Activated CD8-positive, alpha-beta memory T cell treated with anti-CD3 and anti-CD28 coated beads for 36 hours (primary cell): ENCODE data around the gene CSTPP1. TPM values are rescaled to one million over a fixed set of nuclear protein-coding genes. Genes with fewer than 3 reads are reported as not detected.
"Not testable (repeated sequence)": the region's sequence is repeated elsewhere in the genome, so short reads cannot be mapped to it uniquely, and the experiment has no call there.

Source experiments
- CTCF ChIA-PET: fragments of 350-600 bp; sonication (Branson Sonifier 250); formaldehyde crosslinking; loops from one replicate; lab custom pipeline; 2021; ENCODE audit warnings: antibody characterized with exemption; lab: Charles Lee
- POLR2A ChIA-PET: fragments of 350-600 bp; sonication (Branson Sonifier 250); formaldehyde crosslinking; loops from one replicate; lab custom pipeline; 2021; ENCODE audit warnings: antibody characterized with exemption; lab: Charles Lee
- total RNA-seq, 2 experiments: library from RNA; stranded (reverse); gene quantifications; one replicate each; pipeline ENCODE4 v1.2.3, GENCODE V29; 2021

CSTPP1 gene
- total RNA-seq, 2 experiments from 2014 or later: 15.7 to 16.0 TPM

DNA sequence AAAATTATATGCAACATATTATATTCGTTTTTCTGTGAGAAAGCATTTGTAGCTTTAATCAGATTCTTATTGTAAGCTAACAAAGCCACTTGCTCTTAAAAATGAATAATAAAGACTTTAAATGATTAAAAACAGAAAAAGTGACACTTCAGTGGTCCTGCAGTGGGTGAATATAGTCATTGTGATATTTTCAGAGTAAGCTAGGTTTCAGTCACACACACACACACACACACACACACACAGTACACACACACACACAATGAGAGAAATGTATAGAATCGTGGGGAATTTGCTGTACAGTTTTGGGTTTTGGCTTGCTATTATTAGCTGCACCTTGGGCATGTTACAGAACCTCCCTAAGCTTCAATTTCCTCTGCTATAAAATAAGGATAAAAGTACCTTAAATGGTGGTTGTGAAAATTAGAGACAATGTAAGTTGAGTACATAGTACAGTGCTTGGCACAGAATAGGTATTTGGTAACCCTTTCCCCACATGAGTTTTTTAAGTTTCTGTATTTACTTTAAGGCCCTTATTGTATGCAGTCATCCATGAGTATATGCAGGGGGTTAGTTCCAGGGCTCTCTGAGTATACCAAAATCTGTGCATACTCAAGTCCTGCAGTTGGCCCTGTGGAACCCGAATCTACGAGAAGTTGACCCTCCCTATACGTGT lies 39.8 kb downstream of the CSTPP1 start:
- ChIA-PET CTCF (interaction anchor here (1.3 kb wide), 1 partner anchor 12 kb away, joined by 4 read pairs; no protein-coding TSS in a partner anchor), POLR2A (interaction anchor here (0.8 kb wide), 1 partner anchor 90 kb away, joined by 3 read pairs; no protein-coding TSS in a partner anchor)

DNA sequence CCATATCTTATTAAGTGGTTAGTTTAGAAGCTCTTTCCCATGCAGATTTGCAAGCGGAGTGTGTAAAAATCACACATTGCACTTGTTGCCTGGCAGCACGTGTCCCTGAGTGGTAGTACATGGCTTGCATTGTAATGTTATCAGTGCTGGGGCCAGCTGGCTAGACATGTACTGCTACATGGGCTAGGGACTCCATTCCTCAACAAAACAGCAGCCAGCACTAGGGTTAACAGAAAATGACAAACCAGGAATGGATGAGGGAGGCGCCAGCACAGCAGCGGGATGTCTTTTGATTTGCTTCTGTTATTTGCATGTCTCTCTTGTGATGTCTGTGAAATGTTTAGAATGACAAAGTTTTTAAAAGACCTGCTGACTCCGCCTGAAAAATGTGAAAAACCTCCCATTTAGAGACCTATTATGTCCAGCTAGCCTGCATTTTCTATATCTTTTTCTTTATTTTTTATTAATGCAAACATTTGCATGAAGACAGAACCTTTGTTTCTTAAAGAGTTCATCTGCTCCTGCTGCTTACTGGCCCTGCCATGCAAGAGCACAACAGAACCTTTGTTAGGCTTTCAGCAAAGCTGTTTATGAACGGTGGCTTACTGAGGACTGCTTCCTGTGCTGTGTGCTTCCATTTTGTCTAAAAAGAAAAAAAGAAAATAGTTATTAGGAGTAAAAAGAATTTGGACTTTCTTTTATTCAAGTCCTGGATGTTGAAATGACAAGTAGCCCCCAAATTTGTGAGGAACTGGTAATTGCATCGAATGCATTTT lies 40.7 kb downstream of the CSTPP1 start:
- ChIA-PET CTCF (no interaction called here), POLR2A (no interaction called here)

- ChIA-PET CTCF (no interaction called here), POLR2A (no interaction called here)
Measured at GRCh38 chr11:46978005-46978491, 41.5 kb downstream of the CSTPP1 start.

GRCh38 chr11:46979358-46979757 lies 42.8 kb downstream of the CSTPP1 start:
- CTCF ChIA-PET: no interaction called here
- POLR2A ChIA-PET: no interaction called here

GRCh38 chr11:46981436-46981835 lies 44.9 kb downstream of the CSTPP1 start:
- POLR2A ChIA-PET: interaction anchor here (0.5 kb wide), 1 partner anchor 36 kb away, joined by 4 read pairs; no protein-coding TSS in a partner anchor
- CTCF ChIA-PET: no interaction called here

- ChIA-PET CTCF (no interaction called here), POLR2A (no interaction called here)
Measured at GRCh38 chr11:46982797-46983452, 46.4 kb downstream of the CSTPP1 start.

- ChIA-PET POLR2A (no interaction called here), CTCF (no interaction called here)
Measured at GRCh38 chr11:46983598-46983997, 47.0 kb downstream of the CSTPP1 start.

GRCh38 chr11:46984548-46984947 lies 48.0 kb downstream of the CSTPP1 start:
- CTCF ChIA-PET: no interaction called here
- POLR2A ChIA-PET: interaction anchor here (0.6 kb wide), 1 partner anchor 918 kb away, joined by 3 read pairs; no protein-coding TSS in a partner anchor

DNA sequence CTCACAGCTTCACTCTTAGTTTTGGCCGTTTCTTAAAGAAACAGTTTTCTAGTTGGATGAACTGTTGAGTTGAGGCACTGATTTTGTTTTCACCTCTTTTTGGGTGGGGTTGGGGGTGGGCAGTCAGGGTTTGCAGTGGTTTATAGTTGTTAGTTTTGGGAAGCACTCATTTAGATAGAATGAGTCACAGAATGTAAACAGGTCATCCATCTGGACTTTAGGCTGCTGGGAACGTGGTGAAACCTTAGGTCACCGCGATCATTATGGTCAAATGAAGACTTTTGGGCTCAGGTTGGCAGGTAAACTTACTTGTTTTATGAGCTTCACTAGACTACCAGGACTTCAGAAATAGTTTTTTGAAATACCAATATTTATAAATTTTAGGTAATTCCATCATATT lies 48.4 kb downstream of the CSTPP1 start:
- ChIA-PET CTCF (no interaction called here), POLR2A (no interaction called here)

GRCh38 chr11:46987183-46987582 lies 50.6 kb downstream of the CSTPP1 start:
- ChIA-PET POLR2A (no interaction called here), CTCF (no interaction called here)

- POLR2A ChIA-PET, CTCF ChIA-PET: not testable (repeated sequence)
Measured at GRCh38 chr11:46989810-46990487, 53.4 kb downstream of the CSTPP1 start.

GRCh38 chr11:46991391-46991790 lies 54.8 kb downstream of the CSTPP1 start:
- ChIA-PET POLR2A (no interaction called here), CTCF (no interaction called here)

- POLR2A ChIA-PET, CTCF ChIA-PET: not testable (repeated sequence)
Measured at GRCh38 chr11:46992386-46992785, 55.8 kb downstream of the CSTPP1 start.

DNA sequence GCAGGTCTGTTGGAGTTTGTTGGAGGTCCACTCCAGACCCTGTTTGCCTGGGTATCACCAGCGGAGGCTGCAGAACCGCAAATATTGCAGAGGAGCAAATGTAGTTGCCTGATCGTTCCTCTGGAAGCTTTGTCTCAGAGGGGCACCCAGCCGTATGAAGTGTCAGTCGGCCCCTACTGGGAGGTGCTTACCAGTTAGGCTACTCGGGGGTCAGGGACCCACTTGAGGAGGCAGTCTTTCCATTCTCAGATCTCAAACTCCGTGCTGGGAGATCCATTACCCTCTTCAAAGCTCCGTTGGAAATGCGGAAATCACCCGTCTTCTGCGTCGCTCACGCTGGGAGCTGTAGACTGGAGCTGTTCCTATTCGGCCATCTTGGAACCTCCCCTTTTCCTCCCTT lies 61.2 kb downstream of the CSTPP1 start:
- POLR2A ChIA-PET: interaction anchor here (0.5 kb wide), 1 partner anchor 9 kb away, joined by 3 read pairs; no protein-coding TSS in a partner anchor

DNA sequence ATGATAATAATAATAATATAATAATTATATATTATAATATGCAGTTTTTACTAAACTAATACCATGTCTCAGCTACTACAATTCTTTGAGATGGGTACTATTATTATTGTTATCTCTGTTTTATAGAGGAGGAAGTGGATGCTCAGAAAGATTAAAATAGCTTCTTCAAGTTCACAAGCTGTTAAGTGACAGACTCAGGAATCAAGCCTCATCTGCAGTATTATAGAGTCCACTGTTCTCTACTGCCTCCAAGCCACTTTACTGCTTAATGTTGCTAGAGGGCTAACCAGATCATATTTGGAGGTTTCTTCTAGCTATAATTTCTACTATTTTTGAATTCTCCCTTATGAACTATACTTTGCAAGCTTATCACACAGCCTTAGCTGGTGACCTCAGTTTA lies 62.7 kb downstream of the CSTPP1 start:
- ChIA-PET POLR2A (no interaction called here), CTCF (no interaction called here)

More for the DNA sequence above, 61.2 kb downstream of the CSTPP1 start:
- CTCF ChIA-PET: interaction anchor here (1.0 kb wide), 1 partner anchor 8 kb away, joined by 4 read pairs; no protein-coding TSS in a partner anchor

- POLR2A ChIA-PET: no interaction called here
- CTCF ChIA-PET: no interaction called here
Measured at GRCh38 chr11:47000033-47000432, 63.5 kb downstream of the CSTPP1 start.

GRCh38 chr11:47001781-47002181 lies 65.2 kb downstream of the CSTPP1 start:
- ChIA-PET POLR2A (interaction anchor here (0.7 kb wide), 1 partner anchor 110 kb away, joined by 6 read pairs; no protein-coding TSS in a partner anchor), CTCF (no interaction called here)

DNA sequence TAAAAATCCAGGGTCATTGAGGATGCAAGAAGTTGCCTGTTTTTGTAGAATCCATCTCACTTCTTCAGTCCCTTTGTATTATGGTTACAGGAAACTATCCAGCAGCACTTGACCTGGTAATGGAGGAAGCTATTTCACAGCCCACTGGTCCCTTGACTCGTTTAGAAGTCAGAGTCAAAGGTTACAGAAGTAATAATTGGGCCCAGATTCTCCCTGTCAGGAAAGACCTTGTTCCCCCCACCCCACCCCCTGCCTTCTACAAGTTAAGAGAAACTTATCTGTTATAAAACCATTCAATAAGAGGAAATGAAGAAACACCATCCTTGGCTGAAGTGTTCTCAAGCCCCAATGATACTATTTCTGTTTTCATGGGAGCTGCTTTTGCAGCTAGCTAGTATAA lies 65.8 kb downstream of the CSTPP1 start:
- CTCF ChIA-PET: interaction anchor here (0.7 kb wide), 1 partner anchor 148 kb away, joined by 7 read pairs; no protein-coding TSS in a partner anchor
- POLR2A ChIA-PET: interaction anchor here (0.7 kb wide), 1 partner anchor 111 kb away, joined by 6 read pairs; no protein-coding TSS in a partner anchor
